ENCODE measurements around the gene IFNA10.
"Not testable (repeated sequence)": the region's sequence is repeated elsewhere in the genome, so short reads cannot be mapped to it uniquely, and the experiment has no call there.

Gene IFNA10

GRCh38 chr9:21207043-21207442 lies at the start of gene IFNA10:
Gene IFNA10, minus strand, starts transcription at chr9:21207143. Its CDS starts 46 bp downstream, at chr9:21207097.
- not testable (repeated sequence) for FAIRE-seq

DNA sequence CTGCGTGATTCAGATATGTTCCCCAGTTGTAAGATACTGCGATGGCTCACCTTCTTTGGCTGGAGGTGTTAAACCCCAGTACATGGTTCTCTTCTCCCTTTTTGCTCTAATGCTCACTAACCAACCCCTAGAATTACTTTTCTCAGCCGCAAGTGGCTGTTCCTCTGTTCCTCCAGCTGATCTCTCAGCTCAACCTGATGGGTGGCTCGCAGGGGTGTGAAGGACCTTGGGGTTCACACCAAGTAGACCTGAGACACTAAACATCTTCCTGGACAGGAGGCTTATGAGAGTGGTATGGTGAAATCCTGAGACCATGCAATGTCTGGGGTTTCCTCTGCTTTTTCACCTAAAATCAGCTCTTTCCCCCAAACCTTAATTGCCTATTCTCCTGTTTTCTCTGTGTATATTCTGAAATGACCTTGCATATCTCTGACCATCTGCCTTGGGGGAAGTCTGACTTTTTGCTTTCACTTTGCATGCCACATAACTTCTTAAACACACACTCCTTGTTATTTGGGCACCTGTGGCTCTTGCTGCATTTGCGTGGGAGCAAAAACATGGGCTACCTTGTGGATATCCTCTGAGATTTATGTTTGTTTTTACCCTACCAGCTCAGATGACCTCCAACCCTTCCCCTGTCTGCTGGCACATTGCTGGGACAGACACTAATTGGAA lies 48.7 kb upstream of the IFNA10 start:
- FAIRE-seq = no peak

DNA sequence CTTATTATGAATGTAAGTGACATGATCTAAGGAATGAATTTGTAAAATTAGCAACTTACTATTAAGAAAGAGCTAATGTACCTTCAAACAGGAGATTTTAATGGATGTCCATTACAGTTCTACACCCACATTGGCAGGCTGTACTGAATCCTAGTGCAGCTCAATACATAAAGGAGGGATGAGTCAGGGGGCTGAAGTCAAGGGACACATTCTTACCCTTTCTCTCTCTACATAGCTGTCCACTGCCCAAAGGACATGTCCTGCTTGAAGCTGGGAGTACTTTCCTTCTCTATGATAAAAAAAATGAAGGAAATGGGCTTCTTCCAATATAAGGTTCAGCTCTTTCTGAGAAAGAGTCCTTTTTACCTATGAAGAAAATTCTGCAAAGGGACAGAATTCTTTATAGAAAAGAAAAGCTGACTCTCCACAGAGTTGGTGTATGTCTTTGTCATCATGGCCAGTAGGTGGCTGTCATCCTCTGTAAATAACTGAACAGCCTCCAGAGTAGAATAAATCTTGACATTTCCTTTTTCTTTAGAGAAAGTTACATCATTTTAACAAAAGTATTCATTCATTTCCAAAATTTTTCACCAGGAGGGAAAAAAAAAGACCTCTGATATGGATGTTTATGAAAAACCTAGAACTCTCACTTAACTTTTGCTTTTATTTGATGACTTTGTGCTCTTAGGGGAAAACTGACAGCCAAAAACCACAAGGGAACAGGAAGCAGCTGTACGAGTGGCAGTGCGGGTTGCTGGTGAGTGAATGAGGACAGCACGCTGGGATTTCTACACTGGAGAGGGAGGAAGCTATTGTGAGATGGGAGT lies 46.0 kb upstream of the IFNA10 start:
- FAIRE-seq = no peak

GRCh38 chr9:21251638-21252037 lies 44.7 kb upstream of the IFNA10 start:
- no peak for FAIRE-seq

- FAIRE-seq = no peak
Measured at GRCh38 chr9:21251190-21251589, 44.2 kb upstream of the IFNA10 start.

DNA sequence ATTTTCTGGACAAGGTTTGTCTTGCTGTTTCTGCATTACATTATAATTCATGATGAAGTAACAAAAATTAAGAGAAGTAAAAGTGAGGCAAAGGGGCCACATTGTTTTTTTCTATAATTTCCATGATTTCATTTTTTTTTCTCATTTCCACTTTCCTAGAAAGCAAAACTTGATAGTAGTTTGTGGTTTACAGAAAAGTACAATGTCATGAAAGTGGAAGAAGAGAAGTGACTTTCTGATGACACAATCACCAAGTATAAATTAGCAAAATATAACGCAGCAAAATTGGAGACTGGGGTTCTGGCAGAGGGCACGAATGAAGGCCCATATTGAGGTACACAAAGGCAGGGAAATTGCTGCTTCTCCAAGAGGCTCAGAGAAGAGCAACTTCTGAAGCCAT lies 37.9 kb upstream of the IFNA10 start:
- FAIRE-seq = no peak

- FAIRE-seq = no peak
Measured at GRCh38 chr9:21239911-21240310, 33.0 kb upstream of the IFNA10 start, which contains the start of gene IFNA14. Gene IFNA14, minus strand, starts transcription at chr9:21240005. Its CDS starts 70 bp downstream, at chr9:21239935.

- not testable (repeated sequence) for FAIRE-seq
Measured at GRCh38 chr9:21236360-21236714, 29.4 kb upstream of the IFNA10 start.

- not testable (repeated sequence) for FAIRE-seq
Measured at GRCh38 chr9:21235468-21236359, 28.8 kb upstream of the IFNA10 start.

- FAIRE-seq = no peak
Measured at GRCh38 chr9:21234153-21234687, 27.3 kb upstream of the IFNA10 start.

- FAIRE-seq = no peak
Measured at GRCh38 chr9:21233258-21233657, 26.3 kb upstream of the IFNA10 start.

DNA sequence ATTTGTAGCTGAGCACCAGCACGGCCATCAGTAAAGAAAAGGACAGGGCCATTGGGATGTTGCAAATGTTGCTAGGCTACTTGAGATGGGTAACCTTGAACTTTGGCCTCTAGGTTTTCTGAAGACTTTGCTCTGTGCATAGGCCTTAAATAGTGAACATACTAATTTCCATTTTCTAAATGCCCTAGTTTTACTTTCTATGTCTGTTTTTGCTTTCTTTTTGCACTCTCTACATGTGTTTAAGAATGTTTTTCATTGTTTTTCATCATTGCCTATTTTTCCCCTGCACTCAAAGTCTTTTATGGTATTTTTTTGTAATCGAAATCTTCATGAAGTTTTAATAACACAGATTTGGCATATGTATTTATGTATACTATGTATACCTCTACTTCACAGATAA lies 21.2 kb upstream of the IFNA10 start, which contains the start of gene IFNA17:
IFNA17 (minus strand) TSS at position 101 of the 400 bp plus-strand sequence; CDS start at position 52, 49 bp downstream.
- no peak for FAIRE-seq

DNA sequence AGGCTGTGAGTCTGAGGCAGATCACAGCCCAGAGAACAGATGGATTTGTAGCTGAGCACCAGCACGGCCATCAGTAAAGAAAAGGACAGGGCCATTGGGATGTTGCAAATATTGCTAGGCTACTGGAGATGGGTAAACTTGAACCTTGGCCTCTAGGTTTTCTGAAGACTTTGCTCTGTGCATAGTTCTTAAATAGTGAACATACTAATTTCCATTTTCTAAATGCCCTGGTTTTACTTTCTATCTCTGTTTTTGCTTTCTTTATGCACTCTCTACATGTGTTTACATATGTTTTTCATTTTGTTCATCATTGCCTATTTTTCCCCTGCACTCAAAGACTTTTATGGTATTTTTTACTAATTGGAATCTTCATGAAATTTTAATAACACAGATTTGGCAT lies 10.3 kb upstream of the IFNA10 start, which contains the start of gene IFNA16:
IFNA16 (minus strand) TSS at position 101 of the 400 bp plus-strand sequence; CDS start at position 95, 6 bp downstream.
- not testable (repeated sequence) for FAIRE-seq

DNA sequence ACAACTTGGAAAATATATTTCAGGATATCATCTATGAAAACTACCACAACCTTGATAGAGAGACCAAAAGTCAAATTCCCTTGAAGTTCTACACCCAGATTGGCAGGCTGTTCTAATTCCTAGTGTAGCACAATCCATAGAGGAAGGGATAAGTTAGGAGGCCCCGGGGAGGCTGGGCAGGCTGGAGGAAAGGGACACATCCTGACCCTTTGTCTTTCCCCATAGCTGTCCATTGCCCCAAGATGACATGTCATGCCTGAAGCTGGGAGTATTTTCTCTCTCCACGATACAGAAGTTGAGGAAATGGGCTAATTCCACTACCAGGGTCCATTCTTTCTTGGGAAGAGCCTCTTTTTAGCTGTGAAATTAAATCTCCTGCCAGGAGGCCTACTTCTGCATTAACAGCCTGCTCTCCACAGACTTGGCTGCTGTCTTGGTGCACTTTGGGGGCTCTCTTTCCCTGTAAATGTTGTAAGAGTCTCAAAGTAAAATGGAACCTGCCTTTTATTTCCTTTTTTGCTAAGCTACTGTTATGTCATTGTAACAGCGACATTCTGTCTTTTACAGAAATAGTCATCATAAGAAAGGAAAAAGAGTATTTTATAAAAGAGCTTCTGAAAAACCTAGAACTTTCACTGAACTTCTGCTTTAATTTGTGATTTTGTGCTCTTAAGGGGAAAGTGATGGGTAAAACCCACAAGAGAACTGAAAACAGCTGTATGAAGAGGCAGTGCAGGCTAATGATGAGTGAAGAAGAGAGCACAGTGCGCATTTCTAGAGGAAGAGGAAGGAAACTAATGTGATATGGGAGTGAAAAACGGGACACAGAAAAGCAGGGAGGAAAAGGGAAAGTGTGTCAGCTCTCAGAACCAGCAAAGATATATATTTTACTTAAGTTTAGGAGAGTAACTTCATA lies 6.7 kb upstream of the IFNA10 start:
- FAIRE-seq = not testable (repeated sequence)

- FAIRE-seq = not testable (repeated sequence)
Measured at GRCh38 chr9:21212160-21212559, 5.2 kb upstream of the IFNA10 start.

DNA sequence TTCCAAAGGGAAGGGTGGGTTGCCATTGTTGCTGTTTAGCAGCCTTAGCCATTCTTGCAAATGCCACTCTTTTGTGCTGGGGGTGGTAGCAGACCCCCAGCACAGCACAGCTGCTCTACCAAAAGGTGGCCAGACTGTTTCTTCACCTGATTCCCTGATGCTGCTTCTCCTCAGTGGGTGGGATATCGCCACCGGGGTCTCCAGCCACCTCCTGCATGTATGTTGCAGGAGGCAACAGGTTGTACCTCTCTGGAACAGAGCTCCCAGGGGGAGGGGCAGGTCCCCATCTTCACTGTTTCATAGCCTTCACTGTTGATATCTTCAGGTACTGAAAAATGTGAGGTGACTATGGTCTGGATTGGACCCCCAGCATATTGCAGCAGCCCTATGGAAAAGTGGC lies 3.8 kb upstream of the IFNA10 start:
- not testable (repeated sequence) for FAIRE-seq

GRCh38 chr9:21210311-21210710 lies 3.4 kb upstream of the IFNA10 start:
- no peak for FAIRE-seq

- no peak for FAIRE-seq
Measured at GRCh38 chr9:21205204-21205603, 1.7 kb downstream of the IFNA10 start.

GRCh38 chr9:21202105-21202504 lies 4.8 kb downstream of the IFNA10 start, which contains the start of gene IFNA7:
Gene IFNA7, minus strand, starts transcription at chr9:21202205. Its CDS starts 40 bp downstream, at chr9:21202165.
- FAIRE-seq = not testable (repeated sequence)

GRCh38 chr9:21194867-21195776 lies 11.8 kb downstream of the IFNA10 start:
- FAIRE-seq = not testable (repeated sequence)

All from colon (tissue), 2 donors.